Memory B cell (primary cell): Measurements from ENCODE around the gene APOD.

Experiments used
- ATAC-seq: fragments of 150-1000 bp; cut with Tn5 transposase; 2 replicates; pipeline ENCODE4 v1.10.0; 2021; ENCODE audit warnings: low read depth, mild to moderate bottlenecking, moderate library complexity
- DNase-seq, 2 donors: peaks; one replicate each; pipeline ENCODE4 v3.0.0; 2022; ENCODE audit warnings: low spot score in 2 of 2
- H3K27ac Mint-ChIP-seq: one replicate; pipeline ENCODE4 v1.8.0; 2022; ENCODE audit warnings: mild to moderate bottlenecking, moderate library complexity, mixed read lengths
- H3K27me3 Mint-ChIP-seq: one replicate; pipeline ENCODE4 v1.8.0; 2022; ENCODE audit warnings: mixed read lengths
- H3K36me3 Mint-ChIP-seq: one replicate; pipeline ENCODE4 v1.8.0; 2022; ENCODE audit warnings: mild to moderate bottlenecking, mixed read lengths
- H3K4me1 Mint-ChIP-seq: one replicate; pipeline ENCODE4 v1.8.0; 2022; ENCODE audit warnings: mixed read lengths
- H3K4me3 Mint-ChIP-seq: one replicate; pipeline ENCODE4 v1.8.0; 2022; ENCODE audit warnings: mild to moderate bottlenecking, moderate library complexity, mixed read lengths
- H3K9me3 Mint-ChIP-seq: one replicate; pipeline ENCODE4 v1.8.0; 2022; ENCODE audit warnings: mixed read lengths

APOD gene

DNA sequence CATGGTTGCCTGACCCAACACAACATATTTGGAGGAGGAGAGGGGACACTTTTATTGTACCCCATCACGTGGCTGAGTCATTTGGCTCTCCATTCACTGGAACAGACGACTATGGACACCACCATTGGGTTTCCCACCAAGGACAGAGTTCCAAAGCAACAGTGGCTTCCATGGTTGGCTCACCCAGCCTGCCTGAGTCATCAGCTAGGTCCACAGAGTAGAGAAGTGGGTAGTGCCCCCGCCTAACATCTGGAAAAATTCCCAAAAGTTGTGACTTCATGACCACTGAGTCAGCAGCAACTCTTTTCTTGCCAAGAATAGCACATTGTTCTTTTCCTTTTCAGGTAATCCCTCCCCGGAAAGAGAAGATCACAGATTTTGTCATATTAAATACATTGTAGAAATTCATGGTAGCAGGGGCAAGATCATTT is 37.6 kb downstream of the APOD start:
- Mint-ChIP-seq H3K36me3 (no peaks in the 10 kb centered on the region), H3K27ac (no peak overlapping the region), H3K9me3 (no peaks in the 10 kb centered on the region), H3K4me1 (peaks cover 33% of the 10 kb centered on the region), H3K27me3 (no peaks in the 10 kb centered on the region), H3K4me3 (no peak overlapping the region)
- DNase-seq = no peak
- no peak for ATAC-seq

- Mint-ChIP-seq H3K27me3 (no peaks in the 10 kb centered on the region), H3K27ac (no peak overlapping the region), H3K9me3 (no peaks in the 10 kb centered on the region), H3K4me1 (peaks cover 41% of the 10 kb centered on the region), H3K4me3 (peak overlapping the region; percentile 88), H3K36me3 (no peaks in the 10 kb centered on the region)
- no peak for DNase-seq
- ATAC-seq = no peak
These were observed 39.1 kb downstream of the APOD start for GRCh38 chr3:195544634-195545033.

GRCh38 chr3:195544230-195544536 is 39.6 kb downstream of the APOD start:
- H3K4me1 Mint-ChIP-seq = peaks cover 46% of the 10 kb centered on the region
- DNase-seq (no peak), ATAC-seq (no peak)
- peak overlapping the region; percentile 88 for H3K4me3 Mint-ChIP-seq
- H3K9me3 Mint-ChIP-seq = no peaks in the 10 kb centered on the region
- H3K27me3 Mint-ChIP-seq = no peaks in the 10 kb centered on the region
- H3K36me3 Mint-ChIP-seq = no peaks in the 10 kb centered on the region
- peak overlapping the region; percentile 95 for H3K27ac Mint-ChIP-seq

GRCh38 chr3:195543500-195544229 is 40.1 kb downstream of the APOD start:
- no peak for ATAC-seq
- no peaks in the 10 kb centered on the region for H3K9me3 Mint-ChIP-seq
- no peak for DNase-seq
- no peaks in the 10 kb centered on the region for H3K27me3 Mint-ChIP-seq
- peaks cover 48% of the 10 kb centered on the region for H3K4me1 Mint-ChIP-seq
- H3K36me3 Mint-ChIP-seq = no peaks in the 10 kb centered on the region
- peak overlapping the region; percentile 95 for H3K27ac Mint-ChIP-seq
- H3K4me3 Mint-ChIP-seq = peak overlapping the region; percentile 88

GRCh38 chr3:195542698-195543499 is 40.8 kb downstream of the APOD start, which contains the start of gene PPP1R2:
Gene PPP1R2 (minus strand): TSS chr3:195543325. CDS start chr3:195543025, 300 bp downstream.
- no peaks in the 10 kb centered on the region for H3K27me3 Mint-ChIP-seq
- H3K4me3 Mint-ChIP-seq = peak within 1 kb of the TSS; percentile 88
- ATAC-seq = peak; percentile 78
- no peaks in the 10 kb centered on the region for H3K36me3 Mint-ChIP-seq
- H3K27ac Mint-ChIP-seq = peak within 1 kb of the TSS; percentile 95
- H3K9me3 Mint-ChIP-seq = no peaks in the 10 kb centered on the region
- peaks cover 44% of the 10 kb centered on the region for H3K4me1 Mint-ChIP-seq
- peak; percentile 92 for DNase-seq

DNA sequence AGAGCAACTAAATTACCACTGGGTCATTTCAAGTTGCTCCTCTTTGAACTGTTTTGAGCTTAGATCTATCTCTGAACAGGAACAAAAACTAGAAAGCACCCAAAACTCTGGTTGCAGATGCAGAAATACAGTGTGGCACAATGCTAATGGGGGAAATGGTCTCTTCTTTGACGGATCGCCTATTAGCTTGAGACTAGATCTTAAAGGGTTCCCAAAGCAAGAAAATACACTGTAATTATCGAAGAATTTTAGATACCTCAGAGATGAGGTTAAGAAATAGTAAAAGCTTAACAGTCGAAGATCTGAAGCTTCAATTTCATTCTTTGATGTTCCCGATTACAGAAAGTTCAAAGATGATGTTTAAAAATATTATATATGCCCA is 41.4 kb downstream of the APOD start:
- H3K36me3 Mint-ChIP-seq = no peaks in the 10 kb centered on the region
- H3K4me3 Mint-ChIP-seq = peak overlapping the region; percentile 88
- ATAC-seq = peak; percentile 37
- DNase-seq = peak in 1 of 2 donors; percentile 43
- no peaks in the 10 kb centered on the region for H3K27me3 Mint-ChIP-seq
- peaks cover 46% of the 10 kb centered on the region for H3K4me1 Mint-ChIP-seq
- peak overlapping the region; percentile 95 for H3K27ac Mint-ChIP-seq
- H3K9me3 Mint-ChIP-seq = no peaks in the 10 kb centered on the region

- DNase-seq (no peak), ATAC-seq (peak; percentile 26)
- no peaks in the 10 kb centered on the region for H3K27me3 Mint-ChIP-seq
- peaks cover 39% of the 10 kb centered on the region for H3K4me1 Mint-ChIP-seq
- H3K9me3 Mint-ChIP-seq = no peaks in the 10 kb centered on the region
- H3K36me3 Mint-ChIP-seq = peaks cover 3% of the 10 kb centered on the region
- H3K4me3 Mint-ChIP-seq = peak overlapping the region; percentile 81
- H3K27ac Mint-ChIP-seq = peak overlapping the region; percentile 83
These were observed 43.2 kb downstream of the APOD start for GRCh38 chr3:195540511-195540910.

GRCh38 chr3:195540027-195540426 is 43.7 kb downstream of the APOD start:
- no peaks in the 10 kb centered on the region for H3K9me3 Mint-ChIP-seq

DNA sequence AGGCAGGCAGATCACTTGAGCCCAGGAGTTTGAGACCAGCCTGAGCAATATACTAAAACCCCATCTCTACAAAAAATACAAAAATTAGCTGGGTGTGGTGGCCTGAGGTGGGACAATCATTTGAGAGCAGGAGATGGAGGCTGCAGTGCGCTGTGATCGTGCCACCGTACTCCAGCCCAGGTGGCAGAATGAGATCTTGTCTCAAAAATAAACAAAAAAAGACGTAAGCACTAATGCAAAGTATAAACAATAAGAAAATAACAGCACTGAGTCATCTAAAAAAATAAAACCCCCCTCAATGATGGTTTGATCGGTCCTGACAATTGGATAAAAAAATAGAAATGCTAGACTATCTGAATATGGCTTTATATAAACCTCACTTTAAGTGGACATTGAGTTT is 44.3 kb downstream of the APOD start:
- Mint-ChIP-seq H3K4me1 (peaks cover 46% of the 10 kb centered on the region), H3K27me3 (no peaks in the 10 kb centered on the region), H3K4me3 (peak overlapping the region; percentile 50), H3K36me3 (peaks cover 10% of the 10 kb centered on the region), H3K9me3 (no peaks in the 10 kb centered on the region), H3K27ac (peak overlapping the region; percentile 35)
- no peak for DNase-seq
- ATAC-seq = no peak

More at GRCh38 chr3:195540027-195540426, 43.7 kb downstream of the APOD start:
- peaks cover 44% of the 10 kb centered on the region for H3K4me1 Mint-ChIP-seq
- DNase-seq (no peak), ATAC-seq (no peak)
- peak overlapping the region; percentile 83 for H3K27ac Mint-ChIP-seq
- peaks cover 8% of the 10 kb centered on the region for H3K36me3 Mint-ChIP-seq
- H3K4me3 Mint-ChIP-seq = peak overlapping the region; percentile 81
- no peaks in the 10 kb centered on the region for H3K27me3 Mint-ChIP-seq

DNA sequence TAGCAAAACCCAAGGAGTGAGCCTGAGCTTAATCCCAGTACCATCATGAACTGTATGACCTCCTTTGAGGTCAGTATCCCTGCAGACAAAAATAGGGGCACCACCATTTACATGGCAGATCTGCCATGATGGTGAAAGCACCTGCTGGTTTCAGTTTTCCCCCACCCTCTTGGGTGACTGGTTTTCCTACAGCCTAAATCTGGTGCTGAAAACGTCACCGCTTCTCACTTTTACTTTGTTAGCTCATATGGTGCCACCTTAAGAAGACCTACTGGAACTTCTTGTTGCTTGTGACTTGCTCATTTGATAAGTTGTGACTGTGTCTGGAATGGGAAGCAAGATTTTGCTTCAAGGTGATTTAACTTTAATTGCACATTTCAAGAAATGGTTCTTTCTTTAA is 45.7 kb downstream of the APOD start:
- peaks cover 12% of the 10 kb centered on the region for H3K36me3 Mint-ChIP-seq
- DNase-seq (peak in 1 of 2 donors; percentile 45), ATAC-seq (peak; percentile 63)
- H3K4me1 Mint-ChIP-seq = peaks cover 50% of the 10 kb centered on the region
- no peaks in the 10 kb centered on the region for H3K9me3 Mint-ChIP-seq
- peak overlapping the region; percentile 39 for H3K4me3 Mint-ChIP-seq
- no peaks in the 10 kb centered on the region for H3K27me3 Mint-ChIP-seq
- peak overlapping the region; percentile 67 for H3K27ac Mint-ChIP-seq

- no peaks in the 10 kb centered on the region for H3K27me3 Mint-ChIP-seq
- peak overlapping the region; percentile 77 for H3K27ac Mint-ChIP-seq
- H3K9me3 Mint-ChIP-seq = no peaks in the 10 kb centered on the region
- DNase-seq = no peak
- peaks cover 17% of the 10 kb centered on the region for H3K36me3 Mint-ChIP-seq
- no peak for ATAC-seq
- H3K4me3 Mint-ChIP-seq = no peak overlapping the region
- peaks cover 47% of the 10 kb centered on the region for H3K4me1 Mint-ChIP-seq
These were observed 48.4 kb downstream of the APOD start for GRCh38 chr3:195535293-195535692.

DNA sequence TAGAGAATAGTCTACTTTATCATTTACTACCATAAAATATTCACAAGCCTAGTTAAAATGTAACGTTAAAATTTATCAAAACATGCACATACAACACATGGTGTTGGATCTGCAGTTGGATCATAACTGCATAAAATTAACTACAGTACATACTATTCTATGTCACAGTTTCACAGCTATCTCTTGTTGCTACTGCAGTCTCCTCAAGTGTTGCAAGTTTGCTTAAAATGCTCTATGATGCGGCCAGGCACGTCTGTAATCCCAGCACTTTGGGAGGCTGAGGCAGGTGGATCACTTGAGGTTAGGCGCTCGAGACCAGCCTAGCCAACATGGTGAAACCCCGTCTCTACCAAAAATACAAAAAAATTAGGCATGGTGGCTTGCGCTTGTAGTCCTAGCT is 50.9 kb downstream of the APOD start:
- H3K9me3 Mint-ChIP-seq = no peaks in the 10 kb centered on the region
- H3K4me1 Mint-ChIP-seq = peaks cover 33% of the 10 kb centered on the region
- peaks cover 22% of the 10 kb centered on the region for H3K36me3 Mint-ChIP-seq
- no peaks in the 10 kb centered on the region for H3K27me3 Mint-ChIP-seq
- ATAC-seq (no peak), DNase-seq (no peak)
- no peak overlapping the region for H3K4me3 Mint-ChIP-seq
- no peak overlapping the region for H3K27ac Mint-ChIP-seq

DNA sequence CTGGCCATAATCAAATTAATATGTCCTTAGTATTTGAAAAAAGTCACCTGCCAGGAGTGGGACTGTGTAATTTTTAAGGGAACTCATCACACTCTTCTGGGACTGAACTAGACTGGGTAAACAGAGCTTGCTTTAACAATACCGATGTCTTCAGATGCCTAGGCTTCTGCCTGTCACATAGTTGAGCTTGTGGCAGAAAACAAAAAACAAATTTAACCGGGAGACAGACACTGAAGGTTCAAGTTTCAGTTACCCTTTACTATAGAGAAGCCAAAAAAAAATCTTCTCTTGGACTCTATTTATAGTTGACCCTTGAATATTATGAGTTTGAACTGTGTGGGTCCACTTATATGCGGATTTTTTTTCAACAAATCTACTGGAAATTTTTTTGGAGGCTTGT is 51.4 kb downstream of the APOD start:
- DNase-seq (no peak), ATAC-seq (no peak)
- Mint-ChIP-seq H3K4me1 (peaks cover 31% of the 10 kb centered on the region), H3K36me3 (peaks cover 24% of the 10 kb centered on the region), H3K4me3 (no peak overlapping the region), H3K9me3 (no peaks in the 10 kb centered on the region), H3K27ac (no peak overlapping the region), H3K27me3 (no peaks in the 10 kb centered on the region)

DNA sequence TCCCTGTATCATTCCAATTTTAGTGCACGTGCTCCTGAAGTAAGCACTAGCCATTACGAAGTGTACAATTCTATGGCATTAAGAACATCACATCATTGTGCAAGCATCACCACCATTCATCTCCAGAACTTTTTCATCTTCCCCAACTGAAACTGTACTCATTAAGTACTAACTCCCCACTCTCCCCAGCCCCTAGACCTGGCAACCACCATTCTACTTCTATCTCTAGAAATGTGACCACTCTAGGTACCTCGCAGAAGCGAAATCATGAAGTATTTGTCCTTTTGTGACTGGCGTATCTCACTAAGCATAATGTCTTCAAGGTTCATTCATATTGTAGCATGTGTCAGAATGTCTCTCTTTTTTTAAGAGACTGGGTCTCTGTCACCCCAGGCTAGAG is 52.1 kb downstream of the APOD start:
- H3K9me3 Mint-ChIP-seq = no peaks in the 10 kb centered on the region
- H3K4me1 Mint-ChIP-seq = peaks cover 31% of the 10 kb centered on the region
- no peak overlapping the region for H3K4me3 Mint-ChIP-seq
- H3K27me3 Mint-ChIP-seq = no peaks in the 10 kb centered on the region
- peaks cover 24% of the 10 kb centered on the region for H3K36me3 Mint-ChIP-seq
- ATAC-seq = no peak
- DNase-seq = no peak
- H3K27ac Mint-ChIP-seq = no peak overlapping the region
